Hair follicular keratinocyte (primary cell): Measurements from ENCODE around the gene GCAT. TPM values are rescaled to one million over a fixed set of nuclear protein-coding genes. Genes with fewer than 3 reads are reported as not detected.

Experiments
- total RNA-seq: library from RNA; depleted of rRNA; stranded (reverse); fragments of >200 nt; gene quantifications from 2 replicates; pipeline ENCODE4 v1.2.3, GENCODE V29; 2015

Gene GCAT
- 28.8 and 40.2 TPM in 2 replicates for total RNA-seq

GRCh38 chr22:37807410-37808293 is at the start of gene GCAT:
Gene GCAT, plus strand, starts transcription at chr22:37807934. Its CDS starts 34 bp downstream, at chr22:37807968.

GRCh38 chr22:37823134-37823985 is 15.6 kb downstream of the GCAT start, which contains the start of gene GALR3:
Gene GALR3, plus strand, starts transcription at chr22:37823382. Its CDS starts 25 bp downstream, at chr22:37823407.

GRCh38 chr22:37849089-37849751 is 41.5 kb downstream of the GCAT start, which contains the start of gene EIF3L:
Gene EIF3L, plus strand, starts transcription at chr22:37849419. Its CDS starts 31 bp downstream, at chr22:37849450.

Other genes starting within 250 kb of the GCAT start
- gene CDC42EP1, start 247.5 kb upstream of the GCAT start, total RNA-seq, result 54.1 and 65.0 TPM in 2 replicates
- not detected in 2 replicates for gene LGALS2, start 227.8 kb upstream of the GCAT start, total RNA-seq
- gene GGA1, start 199.1 kb upstream of the GCAT start, total RNA-seq, result 31.7 and 49.1 TPM in 2 replicates
- gene SH3BP1, start 168.3 kb upstream of the GCAT start, total RNA-seq, result 59.8 and 60.1 TPM in 2 replicates
- gene PDXP, start 149.2 kb upstream of the GCAT start, total RNA-seq, result 5.9 and 13.7 TPM in 2 replicates
- 4,087 and 4,639 TPM in 2 replicates for gene LGALS1, start 132.3 kb upstream of the GCAT start, total RNA-seq
- gene NOL12, start 121.6 kb upstream of the GCAT start, total RNA-seq, result 18.6 and 38.7 TPM in 2 replicates
- gene TRIOBP, start 110.9 kb upstream of the GCAT start, total RNA-seq, result 43.3 and 43.4 TPM in 2 replicates
- not detected in 2 replicates for gene GALR3, start 15.4 kb downstream of the GCAT start, total RNA-seq
- 41.6 and 43.0 TPM in 2 replicates for gene ANKRD54, start 36.4 kb downstream of the GCAT start, total RNA-seq
- 333 and 393 TPM in 2 replicates for gene EIF3L, start 41.5 kb downstream of the GCAT start, total RNA-seq
- gene MICALL1, start 98.4 kb downstream of the GCAT start, total RNA-seq, result 105 and 126 TPM in 2 replicates
- not detected in 2 replicates for gene C22orf23, start 145.7 kb downstream of the GCAT start, total RNA-seq
- 69.7 and 134 TPM in 2 replicates for gene POLR2F, start 145.8 kb downstream of the GCAT start, total RNA-seq
- not detected in 2 replicates for gene SOX10, start 176.6 kb downstream of the GCAT start, total RNA-seq
- 20.2 and 42.6 TPM in 2 replicates for gene PICK1, start 249.5 kb downstream of the GCAT start, total RNA-seq